H1 (cell line): ENCODE results near the gene P4HB. TPM values are rescaled to one million over a fixed set of nuclear protein-coding genes. Genes with fewer than 3 reads are reported as not detected.

Source experiments
- CTCF ChIA-PET: fragments of 300-600 bp; sonication (Branson Sonifier 250); formaldehyde crosslinking; loops from one replicate; lab custom pipeline; 2021; ENCODE audit not compliant: partially characterized antibody; lab: Charles Lee
- POLR2A ChIA-PET: fragments of 300-600 bp; sonication (Branson Sonifier 250); formaldehyde crosslinking; loops from one replicate; lab custom pipeline; 2021; ENCODE audit warnings: inconsistent platforms; ENCODE audit not compliant: partially characterized antibody; lab: Charles Lee
- DNase-seq, 2 experiments: peaks; one replicate each; pipeline versions ENCODE4 v3.0.0 to v3.0.0-alpha.2; 2010 to 2022; ENCODE audit warnings: low spot score in 2 of 2, low read depth in 1 of 2, mixed read lengths in 1 of 2
- FAIRE-seq: peaks from 2 replicates; lab custom pipeline; 2011; peaks lifted over from hg19 to GRCh38; lab: Jason Lieb, UNC
- H2AFZ ChIP-seq: 2 replicates; pipeline ENCODE4 v1.8.1; 2012; ENCODE audit warnings: low read length, inconsistent platforms
- H2AK5ac ChIP-seq: 2 replicates; pipeline ENCODE4 v1.6.1; 2013; ENCODE audit warnings: low read depth, low read length
- H2BK120ac ChIP-seq: replicated peaks from 2 replicates; pipeline ENCODE3; 2013; ENCODE audit warnings: low read depth, low read length, inconsistent platforms
- H2BK12ac ChIP-seq: 2 replicates; pipeline ENCODE4 v1.6.1; 2013; ENCODE audit warnings: low read depth, low read length
- H2BK15ac ChIP-seq: 2 replicates; pipeline ENCODE4 v1.6.1; 2013; ENCODE audit warnings: low read length
- H2BK20ac ChIP-seq: 2 replicates; pipeline ENCODE4 v1.6.1; 2013; ENCODE audit warnings: low read length
- H2BK5ac ChIP-seq: 2 replicates; pipeline ENCODE4 v1.6.1; 2013; ENCODE audit warnings: low read depth, low read length
- H3K14ac ChIP-seq: 2 replicates; pipeline ENCODE4 v1.6.1; 2013; ENCODE audit warnings: inconsistent platforms; ENCODE audit not compliant: insufficient read length
- H3K18ac ChIP-seq: 2 replicates; pipeline ENCODE4 v1.6.1; 2013; ENCODE audit warnings: low read length; ENCODE audit errors: extremely low read depth
- H3K23ac ChIP-seq: 2 replicates; pipeline ENCODE4 v1.6.1; 2013; ENCODE audit warnings: inconsistent platforms; ENCODE audit not compliant: insufficient read length
- H3K23me2 ChIP-seq: 2 replicates; pipeline ENCODE4 v1.6.1; 2013; ENCODE audit warnings: low read depth, low read length
- H3K27ac ChIP-seq: 2 replicates; pipeline ENCODE4 v1.6.1; 2011; ENCODE audit warnings: low read depth, low read length, inconsistent platforms
- H3K27me3 ChIP-seq, 4 experiments: replicated peaks in 1 of 4; 1 replicate in 1 of 4; 2 replicates in 3 of 4; pipeline versions ENCODE4 v1.6.1 to v1.8.1; 2011 to 2013; ENCODE audit warnings: low read length in 3 of 4, mild to moderate bottlenecking in 3 of 4, inconsistent platforms in 2 of 4, mixed read lengths in 2 of 4, moderate library complexity in 1 of 4; ENCODE audit not compliant: control insufficient read depth in 3 of 4, insufficient read depth in 3 of 4; ENCODE audit errors: extremely low read depth in 1 of 4
- H3K36me3 ChIP-seq, 4 experiments: 2 replicates each; pipeline versions ENCODE4 v1.6.1 to v1.8.1; 2011 to 2013; ENCODE audit warnings: mild to moderate bottlenecking in 4 of 4, low read length in 3 of 4, moderate library complexity in 2 of 4, control low read depth in 1 of 4, inconsistent platforms in 1 of 4; ENCODE audit not compliant: insufficient read depth in 4 of 4, control insufficient read depth in 2 of 4
- H3K4ac ChIP-seq: replicated peaks from 2 replicates; pipeline ENCODE3; 2013; ENCODE audit warnings: low read length, low read depth, mixed read lengths, inconsistent platforms; ENCODE audit not compliant: insufficient read length
- H3K4me1 ChIP-seq, 4 experiments: replicated peaks in 1 of 4; 1 replicate in 1 of 4; 2 replicates in 3 of 4; pipeline versions ENCODE4 v1.6.1 to v1.8.1; 2011 to 2013; ENCODE audit warnings: low read length in 3 of 4, inconsistent platforms in 2 of 4, mixed read lengths in 1 of 4; ENCODE audit not compliant: insufficient read depth in 4 of 4, control insufficient read depth in 3 of 4
- H3K4me2 ChIP-seq, 2 experiments: 2 replicates each; pipeline versions ENCODE4 v1.6.1 to v1.8.1; 2011 to 2013; ENCODE audit warnings: low read depth in 2 of 2, low read length in 2 of 2, control low read depth in 1 of 2, inconsistent platforms in 1 of 2, mild to moderate bottlenecking in 1 of 2; ENCODE audit not compliant: insufficient read depth in 1 of 2
- H3K4me3 ChIP-seq, 4 experiments: fragments of 200-600, 300-600 bp in 1 of 4; sonication (generic), shearing (Covaris generic), sonication (Bioruptor Twin) in 1 of 4; 2 replicates each; pipeline versions ENCODE4 v1.5.1 to v1.8.1; 2011 to 2016; ENCODE audit warnings: low read length in 4 of 4, low read depth in 3 of 4, control low read depth in 2 of 4, inconsistent platforms in 2 of 4, mild to moderate bottlenecking in 2 of 4, mixed read lengths in 1 of 4, moderate library complexity in 1 of 4; ENCODE audit not compliant: insufficient read depth in 2 of 4; ENCODE audit errors: extremely low read depth in 1 of 4
- H3K56ac ChIP-seq: replicated peaks from 2 replicates; pipeline ENCODE3; 2013; ENCODE audit warnings: low read depth, mild to moderate bottlenecking, mixed read lengths, low read length, inconsistent platforms; ENCODE audit not compliant: insufficient read length
- H3K79me1 ChIP-seq: 2 replicates; pipeline ENCODE4 v1.6.1; 2013; ENCODE audit warnings: low read depth, low read length, control low read depth
- H3K79me2 ChIP-seq, 2 experiments: 2 replicates each; pipeline versions ENCODE4 v1.6.1 to v1.8.1; 2012 to 2013; ENCODE audit warnings: low read length in 2 of 2, mild to moderate bottlenecking in 2 of 2, inconsistent platforms in 1 of 2; ENCODE audit not compliant: insufficient read depth in 2 of 2, control insufficient read depth in 1 of 2
- H3K9ac ChIP-seq, 4 experiments: replicated peaks in 1 of 4; 1 replicate in 1 of 4; 2 replicates in 3 of 4; pipeline versions ENCODE4 v1.6.1 to v1.8.1; 2011 to 2013; ENCODE audit warnings: low read depth in 3 of 4, low read length in 3 of 4, control low read depth in 2 of 4, mild to moderate bottlenecking in 2 of 4, moderate library complexity in 2 of 4, inconsistent platforms in 1 of 4; ENCODE audit errors: extremely low read depth in 1 of 4
- H3K9me3 ChIP-seq, 2 experiments: 2 replicates each; pipeline versions ENCODE4 v1.6.1 to v1.8.1; 2012 to 2013; ENCODE audit warnings: mild to moderate bottlenecking in 2 of 2, moderate library complexity in 2 of 2, control low read depth in 1 of 2, inconsistent platforms in 1 of 2, low read depth in 1 of 2, low read length in 1 of 2, mixed read lengths in 1 of 2; ENCODE audit not compliant: insufficient read depth in 2 of 2
- H4K20me1 ChIP-seq, 2 experiments: replicated peaks in 1 of 2; 2 replicates each; pipeline versions ENCODE3 to v1.8.1; 2011 to 2013; ENCODE audit warnings: inconsistent platforms in 2 of 2, low read length in 2 of 2, mild to moderate bottlenecking in 1 of 2; ENCODE audit not compliant: insufficient read depth in 2 of 2, control insufficient read depth in 1 of 2
- H4K5ac ChIP-seq: 2 replicates; pipeline ENCODE4 v1.6.1; 2013; ENCODE audit warnings: low read length, low read depth, mixed read lengths, inconsistent platforms; ENCODE audit not compliant: insufficient read length
- H4K8ac ChIP-seq: 2 replicates; pipeline ENCODE4 v1.8.0; 2013; ENCODE audit warnings: mild to moderate bottlenecking, moderate library complexity, low read length, inconsistent platforms; ENCODE audit not compliant: insufficient read depth; ENCODE audit errors: extremely low read depth
- H4K91ac ChIP-seq: replicated peaks from 2 replicates; pipeline ENCODE3; 2013; ENCODE audit warnings: low read length, mixed read lengths, inconsistent platforms; ENCODE audit not compliant: insufficient read length
- BCL11A ChIP-seq, 2 experiments: IDR thresholded peaks; one replicate each; pipeline ENCODE4 v1.6.1; 2011; ENCODE audit warnings: low read depth in 2 of 2, low read length in 2 of 2, mild to moderate bottlenecking in 2 of 2
- CBX8 ChIP-seq: fragments of 300-800, 300-1000 bp; sonication (generic); IDR thresholded peaks from 2 replicates; pipeline ENCODE4 v1.7.1; 2016; ENCODE audit warnings: low read depth, low read length, borderline replicate concordance
- CREB1 ChIP-seq: IDR thresholded peaks from 2 replicates; pipeline ENCODE4 v1.6.1; 2012; ENCODE audit warnings: inconsistent platforms
- EP300 ChIP-seq, 2 experiments: IDR thresholded peaks; 1 replicate in 1 of 2; 2 replicates in 1 of 2; pipeline ENCODE4 v1.6.1; 2011 to 2012; ENCODE audit warnings: low read depth in 2 of 2, low read length in 2 of 2, mild to moderate bottlenecking in 2 of 2, borderline replicate concordance in 1 of 2, inconsistent platforms in 1 of 2, moderate library complexity in 1 of 2
- POU5F1 ChIP-seq: IDR thresholded peaks from 2 replicates; pipeline ENCODE4 v1.6.1; 2011; ENCODE audit warnings: low read depth, mild to moderate bottlenecking, low read length, moderate library complexity
- USF2 ChIP-seq: IDR thresholded peaks from 2 replicates; pipeline ENCODE4 v1.6.1; 2011; ENCODE audit warnings: low read length, improper control_type of control experiment
- WGBS, 2 experiments: shearing (Covaris generic) in 1 of 2; methylation state at CpG; one replicate each; pipeline versions ENCODE4 v1.1.6 to v1.1.7; 2013 to 2015; ENCODE audit warnings: low lambda C conversion rate in 2 of 2, mixed read lengths in 2 of 2, inconsistent platforms in 1 of 2, low coverage in 1 of 2, missing lambda C conversion rate in 1 of 2; ENCODE audit not compliant: insufficient replicate concordance in 2 of 2, insufficient coverage in 1 of 2, insufficient read length in 1 of 2; ENCODE audit errors: extremely low coverage in 1 of 2, missing lambda C conversion rate in 1 of 2; 5-methylcytosine and 5-hydroxymethylcytosine counted together
- polyA plus RNA-seq, 7 experiments: library from polyadenylated mRNA; depleted of rRNA in 3 of 7; stranded (reverse) in 5 of 7; unstranded in 2 of 7; fragments of >200 nt in 5 of 7; fragments of 200-250 nt in 2 of 7; gene quantifications; 1 replicate in 5 of 7; 2 replicates in 1 of 7; 4 replicates in 1 of 7; pipeline versions ENCODE4 v1.2.1 to v1.2.3, GENCODE V29; 2011 to 2013; ENCODE audit warnings: missing spikeins in 2 of 7, mixed read lengths in 2 of 7
- total RNA-seq: library from RNA; stranded (reverse); fragmentation: NEBNext Ultra II Directional; extraction: Animal tissue kit (Norgen Biotek cat#: 25700); gene quantifications from 2 replicates; pipeline ENCODE4 v1.2.1, GENCODE V29; 2021
- TF ChIP-seq, protein P1 (sequence below): IDR thresholded peaks from 2 replicates; pipeline ENCODE4 v1.6.1; 2012; ENCODE audit warnings: low read length, inconsistent platforms

Gene P4HB
- total and polyA plus RNA-seq, 2 of the 8 experiments (the other 6 are each of a cell fraction or from before 2014, with no cell fraction given) = 41.4 to 379 TPM

DNA sequence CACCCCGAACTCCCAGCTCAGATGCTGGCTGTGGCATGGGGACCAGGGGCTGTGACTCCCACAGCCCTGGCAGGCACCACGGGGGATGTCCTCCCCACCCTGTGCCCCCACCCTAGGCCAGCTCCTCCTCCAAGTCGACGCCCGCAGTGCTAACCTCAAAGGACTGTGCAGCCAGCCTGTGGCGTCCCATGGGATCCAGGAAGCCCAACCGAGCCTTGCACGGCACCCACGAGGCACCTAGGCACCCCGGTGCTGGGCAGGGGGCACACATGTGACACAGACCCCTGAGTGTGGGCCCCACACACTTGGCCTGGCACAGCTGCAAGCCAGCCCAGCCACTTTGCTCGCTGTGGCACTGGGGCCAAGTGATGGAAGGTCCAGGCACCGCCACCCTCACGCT is 52.5 kb downstream of the P4HB start:
- DNase-seq = no peak
- CTCF ChIA-PET = interaction anchor here (1.0 to 4.5 kb wide), 12 partner anchors 10 to 117 kb away, joined by 3 to 19 read pairs (median 4); no protein-coding TSS in a partner anchor

More for the DNA sequence above, 52.5 kb downstream of the P4HB start:
- POLR2A ChIA-PET = interaction anchor here (0.7 to 2.7 kb wide), 9 partner anchors 7 to 178 kb away, joined by 3 to 6 read pairs (median 3); partner anchors contain the start of gene MRPL12
- H2BK120ac ChIP-seq = no peak overlapping the region
- H3K79me2 ChIP-seq = no peaks in the 10 kb centered on the region
- H3K4ac ChIP-seq = no peak overlapping the region
- H3K27me3 ChIP-seq = peaks cover 28 to 42% (median 36%) of the 10 kb centered on the region in 4 experiments
- H3K27ac ChIP-seq = no peak overlapping the region
- TF ChIP-seq USF2 (no peak), CREB1 (no peak), CBX8 (no peak), POU5F1 (no peak), BCL11A (IDR thresholded peaks at IDR 0.05; ENCODE audit: low read depth in 2 of 2, low read length in 2 of 2) (no peak), EP300 (IDR thresholded peaks at IDR 0.05; ENCODE audit: borderline replicate concordance in 1 of 2, low read depth in 2 of 2, low read length in 2 of 2) (no peak)
- TF ChIP-seq, protein P1, sequence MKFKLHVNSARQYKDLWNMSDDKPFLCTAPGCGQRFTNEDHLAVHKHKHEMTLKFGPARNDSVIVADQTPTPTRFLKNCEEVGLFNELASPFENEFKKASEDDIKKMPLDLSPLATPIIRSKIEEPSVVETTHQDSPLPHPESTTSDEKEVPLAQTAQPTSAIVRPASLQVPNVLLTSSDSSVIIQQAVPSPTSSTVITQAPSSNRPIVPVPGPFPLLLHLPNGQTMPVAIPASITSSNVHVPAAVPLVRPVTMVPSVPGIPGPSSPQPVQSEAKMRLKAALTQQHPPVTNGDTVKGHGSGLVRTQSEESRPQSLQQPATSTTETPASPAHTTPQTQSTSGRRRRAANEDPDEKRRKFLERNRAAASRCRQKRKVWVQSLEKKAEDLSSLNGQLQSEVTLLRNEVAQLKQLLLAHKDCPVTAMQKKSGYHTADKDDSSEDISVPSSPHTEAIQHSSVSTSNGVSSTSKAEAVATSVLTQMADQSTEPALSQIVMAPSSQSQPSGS = no peak
- H2BK20ac ChIP-seq = no peak overlapping the region
- no peak overlapping the region for H3K14ac ChIP-seq
- no peak for FAIRE-seq
- peaks cover 0 to 3% (median 0%) of the 10 kb centered on the region in 4 experiments; a peak in 3 of 7 replicates for H3K4me1 ChIP-seq
- no peak overlapping the region for H2BK12ac ChIP-seq
- no peak overlapping the region for H3K23ac ChIP-seq
- H2AK5ac ChIP-seq = no peak overlapping the region
- H4K5ac ChIP-seq = no peak overlapping the region
- H3K36me3 ChIP-seq = peaks cover 0 to 10% (median 0%) of the 10 kb centered on the region in 4 experiments; a peak in 1 of 8 replicates
- 92% methylated on average over 11 of the region's 13 CpGs; no CpG with 5 or more reads in 1 of the 2 experiments for WGBS, 2 experiments
- H3K23me2 ChIP-seq = peaks cover 5% of the 10 kb centered on the region; the same call in 1 of the 2 replicates
- H3K9ac ChIP-seq = no peak overlapping the region
- H3K9me3 ChIP-seq = no peaks in the 10 kb centered on the region
- H3K79me1 ChIP-seq = no peaks in the 10 kb centered on the region
- H4K8ac ChIP-seq = no peak overlapping the region; the same call in 1 of the 2 replicates
- no peak overlapping the region for H2AFZ ChIP-seq
- no peak overlapping the region for H4K91ac ChIP-seq
- no peak overlapping the region for H3K4me2 ChIP-seq
- H2BK5ac ChIP-seq = no peak overlapping the region
- peaks cover 0 to 3% of the 10 kb centered on the region in 2 experiments for H4K20me1 ChIP-seq
- no peak overlapping the region for H3K56ac ChIP-seq
- H3K18ac ChIP-seq = no peak overlapping the region
- no peak overlapping the region for H2BK15ac ChIP-seq
- H3K4me3 ChIP-seq = no peak overlapping the region
